HG03520 (cell line): Measurements from ENCODE around the gene KIFC1.

Source experiments
- ATAC-seq: cut with Tn5 transposase; IDR thresholded peaks from one replicate; pipeline ENCODE4 v1.9.1; 2021; ENCODE audit warnings: mild to moderate bottlenecking, moderate library complexity; ENCODE audit not compliant: unreplicated experiment

The KIFC1 gene

GRCh38 chr6:33439956-33440648, 48.5 kb downstream of the KIFC1 start:
- no peak for ATAC-seq

DNA sequence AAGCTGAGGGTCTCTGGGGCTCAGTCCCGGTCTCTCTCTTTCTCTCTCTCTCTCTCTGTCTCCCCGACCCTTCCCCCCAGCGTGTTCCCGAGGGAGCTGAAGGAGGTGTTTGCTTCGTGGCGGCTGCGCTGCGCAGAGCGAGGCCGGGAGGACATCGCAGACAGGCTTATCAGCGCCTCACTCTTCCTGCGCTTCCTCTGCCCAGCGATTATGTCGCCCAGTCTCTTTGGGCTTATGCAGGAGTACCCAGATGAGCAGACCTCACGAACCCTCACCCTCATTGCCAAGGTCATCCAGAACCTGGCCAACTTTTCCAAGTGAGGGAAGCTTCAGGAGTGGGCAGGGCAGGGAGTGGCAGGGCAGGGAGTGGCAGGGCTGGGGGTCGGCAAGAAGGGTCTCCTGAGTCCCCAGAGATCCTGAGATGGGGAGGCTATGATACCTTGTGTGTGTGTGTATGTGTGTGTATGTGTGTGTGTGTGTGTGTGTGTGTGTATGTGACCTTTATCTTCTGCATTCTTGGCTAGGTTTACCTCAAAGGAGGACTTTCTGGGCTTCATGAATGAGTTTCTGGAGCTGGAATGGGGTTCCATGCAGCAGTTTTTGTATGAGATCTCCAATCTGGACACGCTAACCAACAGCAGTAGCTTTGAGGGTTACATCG, 49.2 kb downstream of the KIFC1 start:
- no peak for ATAC-seq

DNA sequence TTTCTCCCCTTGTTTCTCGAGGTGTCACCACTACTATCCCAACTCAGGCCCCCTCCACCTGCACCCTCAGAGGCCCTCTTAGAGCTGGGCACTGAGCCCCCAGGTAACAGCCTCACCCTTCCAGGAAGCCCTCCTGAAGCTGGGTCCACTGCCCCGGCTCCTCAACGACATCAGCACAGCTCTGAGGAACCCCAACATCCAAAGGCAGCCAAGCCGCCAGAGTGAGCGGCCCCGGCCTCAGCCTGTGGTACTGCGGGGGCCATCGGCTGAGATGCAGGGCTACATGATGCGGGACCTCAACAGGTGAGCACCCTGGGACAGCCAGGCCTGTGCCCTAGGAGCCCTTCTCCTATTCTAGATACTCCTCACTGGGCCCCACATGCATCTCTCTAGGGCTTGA, 49.8 kb downstream of the KIFC1 start:
- no peak for ATAC-seq

- ATAC-seq: no peak
These were observed 50.7 kb downstream of the KIFC1 start for GRCh38 chr6:33442283-33442682.

DNA sequence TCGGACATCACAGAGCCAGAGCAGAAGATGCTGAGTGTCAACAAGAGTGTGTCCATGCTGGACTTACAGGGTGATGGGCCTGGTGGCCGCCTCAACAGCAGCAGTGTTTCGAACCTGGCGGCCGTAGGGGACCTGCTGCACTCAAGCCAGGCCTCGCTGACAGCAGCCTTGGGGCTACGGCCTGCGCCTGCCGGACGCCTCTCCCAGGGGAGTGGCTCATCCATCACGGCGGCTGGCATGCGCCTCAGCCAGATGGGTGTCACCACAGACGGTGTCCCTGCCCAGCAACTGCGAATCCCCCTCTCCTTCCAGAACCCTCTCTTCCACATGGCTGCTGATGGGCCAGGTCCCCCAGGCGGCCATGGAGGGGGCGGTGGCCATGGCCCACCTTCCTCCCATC, 51.4 kb downstream of the KIFC1 start:
- ATAC-seq: no peak

DNA sequence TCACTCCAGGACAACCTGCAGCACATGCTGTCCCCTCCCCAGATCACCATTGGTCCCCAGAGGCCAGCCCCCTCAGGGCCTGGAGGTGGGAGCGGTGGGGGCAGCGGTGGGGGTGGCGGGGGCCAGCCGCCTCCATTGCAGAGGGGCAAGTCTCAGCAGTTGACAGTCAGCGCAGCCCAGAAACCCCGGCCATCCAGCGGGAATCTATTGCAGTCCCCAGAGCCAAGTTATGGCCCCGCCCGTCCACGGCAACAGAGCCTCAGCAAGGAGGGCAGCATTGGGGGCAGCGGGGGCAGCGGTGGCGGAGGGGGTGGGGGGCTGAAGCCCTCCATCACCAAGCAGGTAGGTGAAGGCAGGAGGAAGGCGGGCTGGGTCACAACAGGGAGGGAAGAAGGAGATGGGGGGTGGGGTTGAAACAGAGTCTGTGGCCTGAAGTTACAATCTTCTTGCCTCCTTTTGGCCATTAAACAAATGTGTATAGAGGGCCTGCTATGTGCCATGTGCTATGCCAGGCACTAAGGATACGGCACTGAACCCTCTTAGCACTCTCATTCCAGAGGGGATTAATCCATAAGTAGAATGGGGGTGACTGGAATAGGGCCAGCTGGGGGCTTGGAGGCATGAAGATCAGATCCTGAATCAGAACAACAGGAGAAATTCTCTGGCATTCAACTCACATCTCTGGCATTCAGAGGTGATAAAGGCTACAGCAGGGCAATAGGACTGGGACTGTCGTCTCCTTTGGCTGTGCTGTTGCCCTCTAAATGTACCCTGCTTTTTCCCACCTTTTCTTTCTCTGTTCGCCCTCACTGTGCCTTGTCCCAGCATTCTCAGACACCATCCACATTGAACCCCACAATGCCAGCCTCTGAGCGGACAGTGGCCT, 52.2 kb downstream of the KIFC1 start:
- ATAC-seq: no peak

DNA sequence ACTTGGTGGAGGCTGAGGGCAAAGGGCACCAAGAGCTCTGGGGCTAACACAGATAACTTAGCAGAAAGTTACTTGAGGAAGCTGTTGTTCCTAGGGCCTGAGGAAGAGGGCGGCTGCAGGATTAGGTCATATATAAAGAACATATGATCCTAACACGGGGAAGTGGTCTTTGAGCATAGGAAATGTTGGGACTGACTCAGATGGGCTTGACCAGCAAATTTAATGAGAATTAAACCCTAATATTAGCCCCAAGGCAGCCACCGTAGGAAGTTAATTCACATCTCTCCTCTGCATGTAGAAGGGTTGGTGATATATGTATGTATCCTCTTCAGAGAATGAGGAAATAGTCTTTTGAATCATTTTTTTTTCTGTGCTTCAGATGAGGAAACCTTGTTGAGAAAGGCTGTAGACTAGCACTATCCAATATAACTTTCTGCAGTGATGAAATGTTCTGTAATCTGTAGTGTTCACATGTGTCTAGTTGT, 53.5 kb downstream of the KIFC1 start:
- ATAC-seq: no peak

- no peak for ATAC-seq
These were observed 54.7 kb downstream of the KIFC1 start for GRCh38 chr6:33446356-33446755.

- ATAC-seq: no peak
These were observed 58.8 kb downstream of the KIFC1 start for GRCh38 chr6:33450434-33450833.

- ATAC-seq: no peak
These were observed 60.0 kb downstream of the KIFC1 start for GRCh38 chr6:33451606-33452005.

GRCh38 chr6:33452496-33452895, 60.9 kb downstream of the KIFC1 start:
- ATAC-seq: no peak

- ATAC-seq: no peak
These were observed 61.9 kb downstream of the KIFC1 start for GRCh38 chr6:33453393-33454008.

DNA sequence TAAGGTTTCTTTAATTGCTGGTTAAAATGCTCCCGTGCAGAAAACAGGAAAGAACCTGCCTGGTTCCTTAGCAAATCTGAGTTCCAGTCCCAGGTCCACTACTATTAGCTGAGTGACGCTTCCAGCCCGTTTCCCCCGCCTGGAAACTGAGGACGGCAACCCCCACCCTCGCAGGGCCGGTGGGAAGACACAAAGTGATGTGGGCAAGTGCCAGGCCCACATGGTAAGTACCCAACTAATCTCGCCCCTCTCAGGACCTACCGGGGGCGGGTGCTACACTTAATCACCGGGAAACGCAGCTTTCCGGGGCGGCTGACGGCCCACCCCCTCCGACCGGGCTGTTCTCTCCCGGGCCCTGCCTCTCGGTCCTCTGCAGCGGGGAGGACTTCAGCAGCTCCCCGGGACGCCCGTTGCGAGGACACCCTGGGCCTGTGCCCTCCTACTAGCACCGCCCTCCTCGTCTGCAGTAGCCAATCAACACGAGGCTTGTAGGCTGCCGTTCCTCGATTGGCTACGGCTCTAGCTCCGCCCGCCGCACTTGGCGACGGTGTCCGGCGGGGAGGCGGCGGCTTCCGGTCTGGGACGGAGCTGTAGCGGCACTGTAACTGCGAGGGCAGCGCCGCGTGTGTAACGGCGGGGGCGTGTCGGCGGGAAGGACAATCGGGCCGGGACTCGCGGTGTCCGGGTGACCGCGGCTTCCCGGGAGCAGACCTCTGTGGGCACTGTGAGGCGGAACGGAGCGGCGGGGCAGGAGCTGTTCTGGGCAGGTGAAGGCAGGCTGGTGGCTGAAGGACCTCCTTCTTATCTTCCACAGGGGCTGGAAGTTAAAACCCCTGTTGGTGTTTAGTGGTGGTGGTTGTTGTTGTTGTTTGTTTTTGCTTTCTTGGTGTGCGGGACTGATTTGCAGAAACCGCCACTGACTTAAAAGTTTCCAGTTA, 62.7 kb downstream of the KIFC1 start, which contains the start of gene ZBTB9:
ZBTB9 (plus strand) TSS at position 568 of the 938 bp plus-strand sequence. CDS start 525 bp downstream, outside the sequence.
- ATAC-seq: peak; percentile 97

GRCh38 chr6:33455051-33455450, 63.4 kb downstream of the KIFC1 start:
- no peak for ATAC-seq

DNA sequence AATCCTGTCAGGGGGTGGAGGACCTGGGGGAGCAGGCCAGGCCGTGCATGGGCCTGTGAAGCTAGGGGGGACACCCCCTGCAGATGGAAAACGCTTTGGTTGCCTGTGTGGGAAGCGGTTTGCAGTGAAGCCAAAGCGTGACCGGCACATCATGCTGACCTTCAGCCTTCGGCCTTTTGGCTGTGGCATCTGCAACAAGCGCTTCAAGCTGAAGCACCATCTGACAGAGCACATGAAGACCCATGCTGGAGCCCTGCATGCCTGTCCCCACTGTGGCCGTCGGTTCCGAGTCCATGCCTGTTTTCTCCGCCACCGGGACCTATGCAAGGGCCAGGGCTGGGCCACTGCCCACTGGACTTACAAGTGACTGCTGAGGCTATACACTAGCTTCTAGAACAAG, 64.5 kb downstream of the KIFC1 start:
- ATAC-seq: no peak

DNA sequence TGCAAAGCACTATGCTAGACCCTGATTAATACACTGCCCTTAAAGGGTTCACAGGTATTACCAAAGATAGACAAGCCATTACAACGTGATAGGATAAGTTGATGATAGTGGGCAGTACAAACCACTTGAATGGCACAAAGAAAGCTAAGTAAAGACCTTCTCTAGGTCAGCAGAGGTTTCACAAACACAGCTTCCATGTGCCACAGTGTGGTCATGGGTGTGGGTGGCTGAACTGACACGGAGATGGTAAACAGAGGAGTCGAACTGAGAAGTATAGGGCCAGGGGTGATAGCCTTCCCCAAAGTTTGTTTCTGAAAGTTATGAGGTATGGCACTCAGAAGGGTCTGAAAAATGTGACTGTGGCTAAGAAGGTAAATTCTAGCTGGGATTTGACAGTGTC, 67.1 kb downstream of the KIFC1 start:
- no peak for ATAC-seq

DNA sequence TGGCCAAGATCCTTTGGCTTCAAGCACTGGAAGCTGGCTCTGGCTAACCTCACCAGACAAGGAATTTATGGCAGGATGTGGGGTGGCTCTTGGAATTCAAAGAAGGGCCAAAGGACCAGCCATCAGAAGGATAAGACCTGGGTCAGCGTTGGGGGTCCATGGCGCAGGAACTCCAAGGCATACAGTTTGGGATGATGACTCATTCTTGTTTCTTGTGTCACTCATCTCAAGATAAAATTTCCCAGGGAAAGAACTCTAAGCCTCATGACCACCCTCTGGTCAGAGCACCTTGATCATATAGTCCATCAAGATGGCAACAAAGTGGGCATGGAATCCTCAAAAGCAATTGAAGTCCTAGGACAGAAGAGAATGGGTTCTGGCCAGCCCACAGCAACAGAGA, 67.6 kb downstream of the KIFC1 start:
- no peak for ATAC-seq
